Measurements from ENCODE around the gene RNF114.
A peak's percentile ranks its signal among the peaks of the same experiment; 100 is the strongest.

The RNF114 gene

GRCh38 chr20:49913399-49914047 is 22.7 kb upstream of the RNF114 start:
- H3K27me3 ChIP-seq (replicated peaks): no peaks in the 10 kb centered on the region
- DNase-seq: no peak
- no peak overlapping the region for H3K4me3 ChIP-seq (ENCODE audit: low read depth, low read length)
- in situ Hi-C loops (cut with HindIII; ENCODE audit: low pct_ligation_motif_present, low sequenced_read_pairs): no loop called here
- H3K36me3 ChIP-seq (replicated peaks): peaks cover 7% of the 10 kb centered on the region
- no peak overlapping the region for H3K27ac ChIP-seq
- TF ChIP-seq CTCF (IDR thresholded peaks at IDR 0.05; ENCODE audit: low read depth, low read length, missing control alignments): no peak

GRCh38 chr20:49914310-49915117 is 21.7 kb upstream of the RNF114 start:
- no peak for DNase-seq
- peaks cover under 1% of the 10 kb centered on the region for H3K36me3 ChIP-seq (replicated peaks)
- no peak for TF ChIP-seq CTCF (IDR thresholded peaks at IDR 0.05; ENCODE audit: low read depth, low read length, missing control alignments)
- peak overlapping the region; percentile 100 for H3K27ac ChIP-seq
- H3K27me3 ChIP-seq (replicated peaks): no peaks in the 10 kb centered on the region
- peak overlapping the region; percentile 92 for H3K4me3 ChIP-seq (ENCODE audit: low read depth, low read length)
- in situ Hi-C loops (cut with HindIII; ENCODE audit: low pct_ligation_motif_present, low sequenced_read_pairs): no loop called here

- no peak for DNase-seq
- TF ChIP-seq CTCF (IDR thresholded peaks at IDR 0.05; ENCODE audit: low read depth, low read length, missing control alignments): no peak
- H3K27ac ChIP-seq: peak overlapping the region; percentile 100
- in situ Hi-C loops (cut with HindIII; ENCODE audit: low pct_ligation_motif_present, low sequenced_read_pairs): no loop called here
- peak overlapping the region; percentile 92 for H3K4me3 ChIP-seq (ENCODE audit: low read depth, low read length)
- no peaks in the 10 kb centered on the region for H3K27me3 ChIP-seq (replicated peaks)
- H3K36me3 ChIP-seq (replicated peaks): no peaks in the 10 kb centered on the region
Measured at GRCh38 chr20:49915118-49915379, 21.1 kb upstream of the RNF114 start.

- Histone ChIP-seq H3K27ac (peak within 1 kb of the TSS; percentile 100), H3K4me3 (ENCODE audit: low read depth, low read length) (peak within 1 kb of the TSS; percentile 92), H3K27me3 (replicated peaks) (no peaks in the 10 kb centered on the region), H3K36me3 (replicated peaks) (no peaks in the 10 kb centered on the region)
- DNase-seq: peak; percentile 95
- in situ Hi-C loops (cut with HindIII; ENCODE audit: low pct_ligation_motif_present, low sequenced_read_pairs): no loop called here
- no peak for TF ChIP-seq CTCF (IDR thresholded peaks at IDR 0.05; ENCODE audit: low read depth, low read length, missing control alignments)
Measured at GRCh38 chr20:49915380-49916145, 20.6 kb upstream of the RNF114 start, which contains the start of gene SPATA2. Gene SPATA2, minus strand, starts transcription at chr20:49915529. Its CDS starts 7,039 bp downstream, at chr20:49908490.

- Histone ChIP-seq H3K36me3 (replicated peaks) (no peaks in the 10 kb centered on the region), H3K27ac (peak overlapping the region; percentile 100), H3K27me3 (replicated peaks) (no peaks in the 10 kb centered on the region), H3K4me3 (ENCODE audit: low read depth, low read length) (peak overlapping the region; percentile 92)
- TF ChIP-seq CTCF (IDR thresholded peaks at IDR 0.05; ENCODE audit: low read depth, low read length, missing control alignments): no peak
- no peak for DNase-seq
- in situ Hi-C loops (cut with HindIII; ENCODE audit: low pct_ligation_motif_present, low sequenced_read_pairs): no loop called here
Measured at GRCh38 chr20:49916146-49917002, 19.8 kb upstream of the RNF114 start.
